HL-60 (cell line): ENCODE results near the gene IRF8.

Experiments used
- POLR2AphosphoS5 ChIP-seq: IDR thresholded peaks from 2 replicates; pipeline ENCODE4 v1.6.1; 2012; ENCODE audit warnings: low read depth
- TF ChIP-seq, protein P1 (sequence below): IDR thresholded peaks from 2 replicates; pipeline ENCODE4 v1.6.1; 2012; ENCODE audit warnings: low read depth; ENCODE audit not compliant: insufficient replicate concordance
- TF ChIP-seq, protein P2 (sequence below): IDR thresholded peaks from one replicate; pipeline ENCODE4 v1.5.1; 2011; ENCODE audit warnings: low read length, control low read depth, inconsistent platforms; ENCODE audit not compliant: insufficient read depth

DNA sequence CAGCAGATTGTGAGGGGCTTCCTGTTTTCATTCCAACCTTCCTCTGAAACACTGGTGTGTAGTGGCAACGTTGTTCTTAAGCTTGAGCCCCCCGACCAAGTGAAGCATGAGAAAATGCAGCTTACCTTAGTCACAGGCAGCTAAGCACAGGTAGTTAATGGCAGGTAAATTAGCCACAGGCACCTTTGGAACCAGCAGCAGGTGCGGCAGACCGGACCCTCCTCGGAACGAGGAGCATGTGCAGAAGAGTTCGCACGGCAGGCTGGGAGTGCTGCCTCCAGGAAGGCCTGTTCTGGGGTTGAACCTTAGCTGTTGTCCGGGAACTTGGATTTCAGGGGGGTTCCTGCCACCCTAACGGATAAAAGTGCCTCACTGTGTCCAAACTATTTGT is 7.2 kb upstream of the IRF8 start:
- TF ChIP-seq, protein P1, sequence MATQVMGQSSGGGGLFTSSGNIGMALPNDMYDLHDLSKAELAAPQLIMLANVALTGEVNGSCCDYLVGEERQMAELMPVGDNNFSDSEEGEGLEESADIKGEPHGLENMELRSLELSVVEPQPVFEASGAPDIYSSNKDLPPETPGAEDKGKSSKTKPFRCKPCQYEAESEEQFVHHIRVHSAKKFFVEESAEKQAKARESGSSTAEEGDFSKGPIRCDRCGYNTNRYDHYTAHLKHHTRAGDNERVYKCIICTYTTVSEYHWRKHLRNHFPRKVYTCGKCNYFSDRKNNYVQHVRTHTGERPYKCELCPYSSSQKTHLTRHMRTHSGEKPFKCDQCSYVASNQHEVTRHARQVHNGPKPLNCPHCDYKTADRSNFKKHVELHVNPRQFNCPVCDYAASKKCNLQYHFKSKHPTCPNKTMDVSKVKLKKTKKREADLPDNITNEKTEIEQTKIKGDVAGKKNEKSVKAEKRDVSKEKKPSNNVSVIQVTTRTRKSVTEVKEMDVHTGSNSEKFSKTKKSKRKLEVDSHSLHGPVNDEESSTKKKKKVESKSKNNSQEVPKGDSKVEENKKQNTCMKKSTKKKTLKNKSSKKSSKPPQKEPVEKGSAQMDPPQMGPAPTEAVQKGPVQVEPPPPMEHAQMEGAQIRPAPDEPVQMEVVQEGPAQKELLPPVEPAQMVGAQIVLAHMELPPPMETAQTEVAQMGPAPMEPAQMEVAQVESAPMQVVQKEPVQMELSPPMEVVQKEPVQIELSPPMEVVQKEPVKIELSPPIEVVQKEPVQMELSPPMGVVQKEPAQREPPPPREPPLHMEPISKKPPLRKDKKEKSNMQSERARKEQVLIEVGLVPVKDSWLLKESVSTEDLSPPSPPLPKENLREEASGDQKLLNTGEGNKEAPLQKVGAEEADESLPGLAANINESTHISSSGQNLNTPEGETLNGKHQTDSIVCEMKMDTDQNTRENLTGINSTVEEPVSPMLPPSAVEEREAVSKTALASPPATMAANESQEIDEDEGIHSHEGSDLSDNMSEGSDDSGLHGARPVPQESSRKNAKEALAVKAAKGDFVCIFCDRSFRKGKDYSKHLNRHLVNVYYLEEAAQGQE: no peak
- TF ChIP-seq, protein P2, sequence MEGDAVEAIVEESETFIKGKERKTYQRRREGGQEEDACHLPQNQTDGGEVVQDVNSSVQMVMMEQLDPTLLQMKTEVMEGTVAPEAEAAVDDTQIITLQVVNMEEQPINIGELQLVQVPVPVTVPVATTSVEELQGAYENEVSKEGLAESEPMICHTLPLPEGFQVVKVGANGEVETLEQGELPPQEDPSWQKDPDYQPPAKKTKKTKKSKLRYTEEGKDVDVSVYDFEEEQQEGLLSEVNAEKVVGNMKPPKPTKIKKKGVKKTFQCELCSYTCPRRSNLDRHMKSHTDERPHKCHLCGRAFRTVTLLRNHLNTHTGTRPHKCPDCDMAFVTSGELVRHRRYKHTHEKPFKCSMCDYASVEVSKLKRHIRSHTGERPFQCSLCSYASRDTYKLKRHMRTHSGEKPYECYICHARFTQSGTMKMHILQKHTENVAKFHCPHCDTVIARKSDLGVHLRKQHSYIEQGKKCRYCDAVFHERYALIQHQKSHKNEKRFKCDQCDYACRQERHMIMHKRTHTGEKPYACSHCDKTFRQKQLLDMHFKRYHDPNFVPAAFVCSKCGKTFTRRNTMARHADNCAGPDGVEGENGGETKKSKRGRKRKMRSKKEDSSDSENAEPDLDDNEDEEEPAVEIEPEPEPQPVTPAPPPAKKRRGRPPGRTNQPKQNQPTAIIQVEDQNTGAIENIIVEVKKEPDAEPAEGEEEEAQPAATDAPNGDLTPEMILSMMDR: no peak
- TF ChIP-seq POLR2AphosphoS5: no peak
